OCI-LY7 (cell line): ENCODE data around the gene PTP4A2. TPM values are rescaled to one million over a fixed set of nuclear protein-coding genes. Genes with fewer than 3 reads are reported as not detected.
A peak's percentile ranks its signal among the peaks of the same experiment; 100 is the strongest.

Experiments
- BruUV-seq: library from RNA; stranded (reverse); fragments of 400-500 nt; replicated peaks from 2 replicates; lab custom pipeline; 2021; lab: Mats Ljungman, UMichigan
- CTCF ChIA-PET: fragments of 300-600 bp; sonication (Branson Sonifier 250); formaldehyde crosslinking; loops from one replicate; lab custom pipeline; 2022; ENCODE audit warnings: antibody characterized with exemption; ENCODE audit not compliant: unreplicated experiment; lab: Charles Lee
- POLR2A ChIA-PET: fragments of 300-600 bp; sonication (Branson Sonifier 250); formaldehyde crosslinking; loops from one replicate; lab custom pipeline; 2022; ENCODE audit warnings: antibody characterized with exemption; lab: Charles Lee
- DNase-seq: peaks from one replicate; pipeline ENCODE4 v3.0.0-alpha.2; 2015; ENCODE audit warnings: low spot score
- H2AFZ ChIP-seq: fragments of 200-600 bp; sonication (generic), shearing (Covaris generic); 2 replicates; pipeline ENCODE4 v1.6.1; 2014; ENCODE audit warnings: mild to moderate bottlenecking, antibody characterized with exemption, low read length, moderate library complexity
- H3K27ac ChIP-seq: fragments of 200-600 bp; sonication (generic); 2 replicates; pipeline ENCODE4 v1.5.1; 2014; ENCODE audit warnings: mixed run types, low read depth, mild to moderate bottlenecking, moderate library complexity, low read length, inconsistent platforms; ENCODE audit not compliant: poor library complexity, severe bottlenecking
- H3K36me3 ChIP-seq: fragments of 200-600 bp; sonication (generic); 2 replicates; pipeline ENCODE4 v1.6.1; 2014; ENCODE audit warnings: mild to moderate bottlenecking, antibody characterized with exemption, low read length, moderate library complexity, mixed read lengths; ENCODE audit not compliant: insufficient read depth
- H3K4me1 ChIP-seq: fragments of 200-600 bp; sonication (generic); 2 replicates; pipeline ENCODE4 v1.5.1; 2014; ENCODE audit warnings: mild to moderate bottlenecking, low read length; ENCODE audit not compliant: insufficient read depth, poor library complexity, severe bottlenecking
- H3K4me2 ChIP-seq: fragments of 200-600 bp; sonication (generic); 2 replicates; pipeline ENCODE4 v1.6.1; 2014; ENCODE audit warnings: mild to moderate bottlenecking, low read length
- H3K4me3 ChIP-seq: fragments of 200-600 bp; sonication (generic); 2 replicates; pipeline ENCODE4 v1.5.1; 2014; ENCODE audit warnings: mild to moderate bottlenecking, low read depth, low read length; ENCODE audit not compliant: poor library complexity, severe bottlenecking
- H3K79me2 ChIP-seq: fragments of 200-600 bp; sonication (generic); 2 replicates; pipeline ENCODE4 v1.6.1; 2016; ENCODE audit warnings: low read depth, mild to moderate bottlenecking, low read length, moderate library complexity, mixed read lengths; ENCODE audit not compliant: insufficient read depth
- H3K9me2 ChIP-seq: fragments of 200-600 bp; sonication (generic); 2 replicates; pipeline ENCODE4 v1.6.1; 2016; ENCODE audit warnings: mild to moderate bottlenecking, low read length, mixed read lengths; ENCODE audit not compliant: insufficient read depth
- H3K9me3 ChIP-seq: fragments of 200-600 bp; sonication (generic); 2 replicates; pipeline ENCODE4 v1.6.1; 2014; ENCODE audit warnings: mild to moderate bottlenecking, mixed run types, low read length, mixed read lengths
- H4K20me1 ChIP-seq: fragments of 200-600 bp; sonication (generic); 2 replicates; pipeline ENCODE4 v1.6.1; 2014; ENCODE audit warnings: mild to moderate bottlenecking, antibody characterized with exemption, low read length, moderate library complexity, mixed read lengths; ENCODE audit not compliant: insufficient read depth
- CTCF ChIP-seq: fragments of 200-600 bp; sonication (generic); conservative IDR thresholded peaks from 2 replicates; pipeline ENCODE4 v1.5.1; 2014; ENCODE audit warnings: mild to moderate bottlenecking, antibody characterized with exemption, low read length, moderate library complexity, mixed read lengths
- EZH2phosphoT487 ChIP-seq: fragments of 200-600 bp; sonication (generic); IDR thresholded peaks from 2 replicates; pipeline ENCODE4 v1.6.1; 2018; ENCODE audit warnings: low read depth, borderline replicate concordance, mild to moderate bottlenecking, mixed run types, antibody characterized with exemption, low read length, moderate library complexity, mixed read lengths
- intact Hi-C: fragments of 100-400 bp; cut with micrococcal nuclease; formaldehyde crosslinking; loops from one replicate; pipeline ENCODE4 v1.10.0; 2022; ENCODE audit not compliant: unreplicated experiment
- total RNA-seq, 2 experiments: library from RNA; depleted of rRNA in 1 of 2; stranded (reverse); fragments of >200 nt in 1 of 2; shearing (Covaris generic) in 1 of 2; gene quantifications; 2 replicates each; pipeline ENCODE4 v1.2.3, GENCODE V29; 2014 to 2022

PTP4A2 gene
- total RNA-seq, 2 experiments from 2014 or later, result 196 to 208 TPM

DNA sequence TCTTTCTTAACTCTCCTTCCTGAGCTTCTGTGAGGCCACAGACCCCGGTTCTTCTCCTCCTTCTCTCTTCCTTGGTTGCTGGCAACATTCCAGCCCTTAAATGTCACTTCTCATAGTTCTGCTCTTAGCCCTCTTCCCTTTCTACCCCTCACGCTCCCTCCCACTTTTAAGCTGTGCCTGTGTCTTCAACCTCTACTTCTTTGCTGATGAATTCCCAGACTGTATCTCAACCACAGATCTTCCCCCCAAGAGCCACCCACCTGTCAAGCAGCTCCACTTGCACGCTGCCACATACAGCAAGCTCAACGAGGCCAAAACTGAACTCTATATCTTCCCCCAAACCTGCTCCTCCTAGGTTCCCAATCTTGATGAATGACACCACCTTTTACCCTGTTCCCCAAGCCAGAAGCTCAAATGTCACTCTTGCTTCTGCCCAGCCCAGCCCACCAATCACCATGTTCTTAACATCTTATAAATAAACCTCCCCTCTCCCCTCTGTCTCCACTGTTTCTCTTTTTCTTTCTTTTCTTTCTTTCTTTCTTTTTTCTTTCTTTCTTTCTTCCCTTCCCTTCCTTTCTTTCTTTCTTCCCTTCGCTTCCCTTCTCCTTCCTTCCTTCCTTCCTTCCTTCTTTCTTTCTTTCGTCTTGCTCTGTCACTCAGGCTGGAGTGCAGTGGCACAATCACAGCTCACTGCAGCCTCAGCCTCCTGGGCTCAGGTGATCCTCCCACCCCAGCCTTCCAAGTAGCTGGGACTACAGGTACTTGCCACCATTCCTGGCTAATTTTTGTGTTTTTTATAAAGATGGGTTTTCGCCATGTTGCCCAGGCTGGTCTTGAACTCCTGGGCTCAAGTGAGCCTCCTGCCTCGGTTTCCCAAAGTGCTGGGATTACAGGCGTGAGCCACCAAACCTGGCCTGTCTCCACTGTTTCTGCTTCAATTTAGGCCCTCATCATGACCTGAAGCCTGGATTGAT, 19.8 kb upstream of the PTP4A2 start:
- H3K9me3 ChIP-seq, result no peaks in the 10 kb centered on the region
- H3K4me2 ChIP-seq, result no peak overlapping the region
- no peak for TF ChIP-seq EZH2phosphoT487
- TF ChIP-seq CTCF, result no peak
- CTCF ChIA-PET, result no interaction called here
- no TSS peak for BruUV-seq
- no peak for DNase-seq
- POLR2A ChIA-PET, result interaction anchor here (0.5 to 3.7 kb wide), 4 partner anchors 15 to 615 kb away, joined by 3 to 15 read pairs (median 4); no protein-coding TSS in a partner anchor
- no peaks in the 10 kb centered on the region for H3K36me3 ChIP-seq
- H3K27ac ChIP-seq, result no peak overlapping the region
- no peaks in the 10 kb centered on the region for H4K20me1 ChIP-seq
- H3K79me2 ChIP-seq, result no peaks in the 10 kb centered on the region
- peak overlapping the region; percentile 15; the same call in 1 of the 2 replicates for H2AFZ ChIP-seq
- H3K9me2 ChIP-seq, result no peaks in the 10 kb centered on the region
- intact Hi-C loops, result loop anchor here (2.0 kb wide), 1 partner anchor 19 kb away; the partner anchor contains the start of gene PTP4A2
- no peak overlapping the region for H3K4me3 ChIP-seq
- peaks cover 15% of the 10 kb centered on the region for H3K4me1 ChIP-seq

DNA sequence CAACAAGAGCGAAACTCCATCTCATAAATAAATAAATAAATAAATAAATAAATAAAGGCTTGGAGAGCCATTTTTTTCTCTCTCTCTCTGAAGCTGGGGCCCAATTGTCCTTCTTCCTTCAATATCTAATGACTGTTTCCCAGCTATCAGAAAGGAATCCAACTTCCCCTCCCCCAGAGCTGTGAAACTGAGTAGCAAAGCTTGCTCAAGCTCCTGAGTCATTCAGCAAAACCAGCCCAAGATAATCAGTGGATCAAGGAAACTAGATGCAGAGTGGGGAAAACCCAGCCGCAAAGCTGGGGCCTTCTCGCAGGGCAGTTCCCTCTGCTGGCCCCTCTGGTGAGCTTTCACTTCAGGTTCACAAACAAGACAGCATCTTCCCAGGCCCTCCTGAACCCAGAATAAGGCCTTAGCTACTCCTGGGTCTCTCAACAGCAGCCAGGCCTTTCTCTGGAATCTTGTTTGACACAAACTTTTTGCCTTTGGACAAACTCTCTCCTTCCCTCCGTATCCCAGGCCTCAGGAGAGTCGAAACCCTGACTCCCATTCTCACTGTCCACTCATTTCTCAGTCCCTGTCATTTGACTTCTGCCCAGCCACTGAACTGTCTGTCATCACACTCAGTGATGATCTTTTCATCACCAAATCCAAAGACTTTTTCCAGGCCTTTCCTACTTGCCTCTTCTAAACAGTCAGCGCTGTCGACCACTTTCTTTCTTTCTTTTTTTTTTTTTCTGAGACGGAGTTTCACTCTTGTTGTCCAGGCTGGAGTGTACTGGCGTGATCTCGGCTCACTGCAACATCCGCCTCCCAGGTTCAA, 18.0 kb upstream of the PTP4A2 start:
- Histone ChIP-seq H3K27ac (no peak overlapping the region), H3K4me2 (no peak overlapping the region; the same call in 1 of the 2 replicates), H4K20me1 (no peaks in the 10 kb centered on the region), H3K4me1 (peaks cover 16% of the 10 kb centered on the region), H3K4me3 (no peak overlapping the region), H3K9me2 (no peaks in the 10 kb centered on the region), H3K9me3 (no peaks in the 10 kb centered on the region), H3K36me3 (no peaks in the 10 kb centered on the region), H3K79me2 (no peaks in the 10 kb centered on the region), H2AFZ (peak overlapping the region; percentile 31; the same call in 1 of the 2 replicates)
- POLR2A ChIA-PET, result interaction anchor here (0.5 to 3.7 kb wide), 6 partner anchors 10 to 167 kb away, joined by 3 to 15 read pairs (median 4); no protein-coding TSS in a partner anchor
- intact Hi-C loops, result loop anchor here (2.0 kb wide), 1 partner anchor 17 kb away; the partner anchor contains the start of gene PTP4A2
- CTCF ChIA-PET, result interaction anchor here (0.6 to 1.9 kb wide), 3 partner anchors 8 to 224 kb away, joined by 3 to 9 read pairs (median 3); partner anchors contain the start of genes SPOCD1 and TXLNA
- BruUV-seq, result no TSS peak
- TF ChIP-seq EZH2phosphoT487, result no peak
- no peak for TF ChIP-seq CTCF
- no peak for DNase-seq
